HG03280 (cell line): ENCODE results near the gene SRGN.
"Not testable (repeated sequence)": the region's sequence is repeated elsewhere in the genome, so short reads cannot be mapped to it uniquely, and the experiment has no call there.

Source experiments
- ATAC-seq: cut with Tn5 transposase; IDR thresholded peaks from one replicate; pipeline ENCODE4 v1.9.1; 2021; ENCODE audit warnings: mild to moderate bottlenecking, moderate library complexity; ENCODE audit not compliant: unreplicated experiment

SRGN gene, protein sequence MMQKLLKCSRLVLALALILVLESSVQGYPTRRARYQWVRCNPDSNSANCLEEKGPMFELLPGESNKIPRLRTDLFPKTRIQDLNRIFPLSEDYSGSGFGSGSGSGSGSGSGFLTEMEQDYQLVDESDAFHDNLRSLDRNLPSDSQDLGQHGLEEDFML

GRCh38 chr10:69087590-69088470, at the start of gene SRGN:
Gene SRGN, plus strand, starts transcription at chr10:69088103. Its CDS starts 55 bp downstream, at chr10:69088158.
- ATAC-seq = peak; percentile 52

GRCh38 chr10:69040904-69041303, 47.0 kb upstream of the SRGN start:
- ATAC-seq = not testable (repeated sequence)

- no peak for ATAC-seq
These were observed 45.5 kb upstream of the SRGN start for GRCh38 chr10:69042417-69042816.

DNA sequence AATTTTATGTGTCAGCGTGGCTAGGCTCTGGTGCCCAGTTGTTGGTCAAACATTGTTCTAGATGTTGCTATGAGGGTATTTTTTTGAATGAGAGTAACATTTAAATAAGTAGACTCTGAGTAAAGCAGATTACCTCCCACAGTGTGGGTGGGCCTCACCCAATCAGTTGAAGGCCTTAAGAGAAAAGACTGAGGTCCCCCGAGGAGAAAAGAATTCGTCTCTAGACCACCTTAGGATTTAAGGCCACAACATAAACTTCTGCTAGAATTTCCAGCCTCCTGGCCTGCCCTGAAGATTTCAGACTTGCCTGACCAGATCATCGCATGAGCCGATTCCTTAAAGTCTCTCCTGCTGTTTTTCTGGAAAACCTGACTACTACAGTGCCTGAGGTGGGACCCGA, 45.1 kb upstream of the SRGN start:
- no peak for ATAC-seq

- ATAC-seq = peak; percentile 33
These were observed 43.9 kb upstream of the SRGN start for GRCh38 chr10:69043931-69044531.

DNA sequence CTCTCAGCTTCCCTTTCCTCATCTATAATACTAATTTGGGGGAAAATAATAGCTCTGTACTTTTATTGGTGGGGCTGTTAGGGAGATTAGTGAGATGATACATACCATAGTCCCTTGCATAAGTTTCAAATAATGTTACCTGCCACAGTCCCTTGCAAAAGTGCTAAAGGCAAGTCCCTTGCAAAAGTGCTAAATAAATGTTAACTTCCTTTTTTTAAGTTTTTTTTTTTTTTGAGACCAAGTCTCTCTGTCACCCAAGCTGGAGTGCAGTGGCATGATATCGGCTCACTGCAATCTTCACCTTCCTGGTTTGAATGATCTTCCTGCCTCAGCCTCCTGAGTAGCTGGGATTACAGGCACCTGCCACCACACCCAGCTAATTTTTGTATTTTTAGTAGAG, 43.4 kb upstream of the SRGN start:
- peak; percentile 11 for ATAC-seq

DNA sequence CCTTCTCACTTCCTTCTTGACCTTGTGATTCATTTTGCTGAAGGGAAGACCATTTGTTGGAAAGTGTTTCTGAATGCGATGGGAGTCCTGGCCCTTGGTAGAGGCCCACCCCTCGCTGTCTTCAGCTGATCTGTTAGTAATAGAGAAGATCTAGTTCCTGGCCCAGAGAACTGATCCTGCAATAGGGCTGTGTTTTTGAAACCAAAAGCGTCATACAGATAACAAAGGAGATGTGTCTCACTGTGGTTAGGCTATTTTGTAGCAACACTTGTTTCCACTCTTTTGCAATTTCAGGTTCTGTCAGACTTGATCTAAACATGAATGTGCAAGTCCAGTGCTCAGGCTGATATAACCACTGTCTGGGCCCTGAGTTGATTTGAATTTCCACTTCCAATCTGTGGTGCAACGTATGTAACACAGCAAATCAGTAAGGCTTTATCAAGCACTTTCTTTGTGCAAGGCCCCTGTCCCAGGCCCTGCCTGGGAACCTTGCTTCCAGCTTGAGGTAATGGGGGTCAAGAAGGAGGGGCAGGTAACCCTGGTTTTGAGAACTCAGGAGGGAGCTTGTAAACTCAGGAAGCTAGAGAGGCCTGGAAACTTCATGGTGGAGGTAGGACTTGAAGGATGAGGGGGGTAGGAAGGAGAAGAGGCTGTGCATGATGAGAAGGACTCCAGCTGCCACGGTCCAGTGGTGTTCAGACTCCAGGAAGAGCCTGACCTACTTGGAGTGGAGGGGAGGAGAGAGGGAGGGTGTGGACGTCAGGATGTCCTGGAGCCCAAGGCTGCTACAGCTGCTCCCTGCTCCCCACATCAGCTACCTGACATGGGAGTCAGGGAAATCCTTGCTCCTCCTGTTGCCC, 42.2 kb upstream of the SRGN start:
- peak; percentile 67 for ATAC-seq

DNA sequence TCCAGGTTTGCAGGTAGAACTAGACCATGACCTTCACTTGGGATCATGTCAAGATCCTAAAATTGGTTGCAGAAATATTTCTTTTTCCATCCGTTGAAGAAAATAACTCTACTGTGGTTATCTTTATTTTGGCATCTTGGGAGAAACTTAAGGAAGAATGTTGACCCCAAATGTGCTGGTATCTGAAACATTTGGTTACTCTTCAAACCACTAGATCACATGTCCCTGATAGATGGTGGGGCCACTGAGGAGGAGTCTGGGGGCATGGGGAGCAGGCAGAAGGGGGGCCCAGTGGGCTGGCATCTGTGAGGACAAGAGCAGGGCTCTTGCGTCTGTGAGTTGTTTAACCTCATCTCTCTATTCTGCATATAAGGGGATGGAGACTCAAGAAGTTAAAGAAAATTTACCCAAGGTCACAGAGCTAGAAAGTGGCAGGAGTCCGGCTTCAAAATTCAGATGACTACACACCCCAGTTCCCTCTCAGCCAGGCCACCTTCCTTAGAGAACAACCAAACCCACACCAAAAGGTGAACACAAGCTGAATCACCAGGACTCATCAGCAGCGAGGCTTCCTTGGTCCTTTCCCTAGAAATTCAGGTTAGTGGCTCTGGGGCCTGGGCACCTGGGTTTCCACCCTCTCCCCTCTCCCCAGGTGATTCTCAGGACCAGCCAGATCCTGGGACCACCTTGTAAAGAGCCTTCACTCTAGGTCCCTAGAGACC, 40.6 kb upstream of the SRGN start:
- no peak for ATAC-seq

DNA sequence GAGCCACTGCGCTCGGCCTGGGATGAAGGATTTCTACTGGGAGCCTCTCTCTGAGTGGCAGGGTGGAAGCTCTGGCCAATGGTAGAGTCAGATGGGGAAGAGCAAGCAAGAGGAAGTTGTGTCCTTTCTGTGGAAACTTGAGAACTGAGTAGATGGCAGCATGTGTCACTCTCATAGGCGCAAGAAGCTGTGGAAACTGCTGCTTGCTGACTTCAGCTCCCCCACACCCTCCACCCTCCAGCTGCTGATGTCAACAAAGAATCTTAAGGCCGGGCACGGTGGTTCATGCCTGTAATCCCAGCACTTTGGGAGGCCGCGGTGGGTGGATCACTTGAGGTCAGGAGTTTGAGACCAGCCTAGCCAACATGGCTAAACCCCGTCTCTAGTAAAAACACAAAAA, 39.8 kb upstream of the SRGN start:
- ATAC-seq = no peak

GRCh38 chr10:69049566-69049961, 38.3 kb upstream of the SRGN start:
- no peak for ATAC-seq

GRCh38 chr10:69051303-69051702, 36.6 kb upstream of the SRGN start:
- peak; percentile 48 for ATAC-seq

GRCh38 chr10:69051710-69052487, 36.0 kb upstream of the SRGN start:
- ATAC-seq = no peak

DNA sequence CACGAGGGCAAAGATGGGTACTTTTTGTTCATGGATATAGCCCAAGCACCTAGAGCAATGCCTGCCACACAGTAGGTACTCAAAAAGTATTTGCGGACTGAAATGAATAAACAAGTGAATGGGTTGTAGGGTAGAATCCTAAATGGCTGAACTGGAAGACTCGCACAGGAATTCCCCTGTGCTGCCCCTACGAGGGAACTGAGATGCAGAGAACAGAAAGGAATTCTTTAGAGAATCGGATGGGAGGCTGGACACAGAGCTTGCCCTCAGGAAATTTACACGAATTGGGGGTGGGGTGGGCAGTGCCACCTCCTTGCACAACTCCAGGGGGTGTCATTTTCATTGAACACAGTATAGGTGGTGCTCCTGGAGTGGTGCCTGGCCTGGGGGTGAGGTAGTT, 35.2 kb upstream of the SRGN start:
- ATAC-seq = no peak

- no peak for ATAC-seq
These were observed 32.7 kb upstream of the SRGN start for GRCh38 chr10:69055241-69055640.

GRCh38 chr10:69056129-69056528, 31.8 kb upstream of the SRGN start:
- ATAC-seq = no peak

GRCh38 chr10:69056536-69057260, 31.2 kb upstream of the SRGN start:
- ATAC-seq = no peak

- ATAC-seq = no peak
These were observed 30.5 kb upstream of the SRGN start for GRCh38 chr10:69057261-69057950.

DNA sequence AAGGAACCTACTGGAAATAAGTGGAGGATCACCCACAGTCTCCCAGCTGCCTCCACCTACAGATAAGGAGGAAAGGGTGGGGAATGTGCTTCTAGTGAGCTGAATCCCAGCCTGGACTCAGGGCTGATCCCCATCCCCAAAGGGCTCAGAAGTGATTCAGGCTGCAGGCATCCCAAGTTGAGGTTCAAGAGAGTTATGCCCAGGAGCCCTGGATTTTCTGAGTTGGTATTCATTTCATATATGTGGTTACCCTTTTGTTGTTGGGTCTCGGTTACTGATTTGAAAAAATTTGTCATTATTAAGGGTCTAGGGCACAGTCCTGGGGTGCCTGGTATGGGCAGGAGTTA, 30.0 kb upstream of the SRGN start:
- ATAC-seq = no peak
